ENCODE measurements around the gene DMBX1.

The DMBX1 gene

DNA sequence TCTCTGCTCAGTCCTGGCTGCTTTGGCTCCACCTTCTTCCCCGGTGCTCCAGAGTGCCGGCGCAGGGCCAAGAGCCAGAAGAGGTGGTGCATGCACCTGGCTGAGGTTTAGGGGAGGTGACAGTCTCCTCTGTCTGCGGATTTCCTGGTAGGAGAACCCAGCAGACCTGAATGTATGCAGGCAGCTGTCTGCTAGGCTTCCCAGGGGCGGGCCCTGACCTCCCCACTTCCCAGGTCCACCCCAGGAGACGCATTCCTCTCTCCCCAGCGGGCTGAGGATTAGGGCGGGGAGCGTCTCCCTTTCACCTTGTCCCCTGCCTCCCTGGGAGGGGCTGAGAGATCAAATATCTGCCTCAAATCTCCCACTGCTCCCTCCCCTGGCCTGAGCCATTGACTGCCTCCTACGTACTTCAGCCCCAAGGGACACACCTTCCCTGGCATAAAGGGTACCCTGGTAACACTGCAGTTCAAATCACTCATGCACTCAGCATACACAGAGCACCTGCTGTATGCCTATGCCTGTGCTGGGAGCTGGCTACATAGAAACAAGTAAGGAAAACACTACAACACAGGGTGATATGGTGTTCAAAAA lies 27.5 kb downstream of the DMBX1 start:
- Mint-ChIP-seq H3K4me3 (no peak overlapping the region), H3K9me3 (no peaks in the 10 kb centered on the region), H3K36me3 (ENCODE audit: low read depth) (no peaks in the 10 kb centered on the region), H3K4me1 (ENCODE audit: low read depth) (peaks cover 7% of the 10 kb centered on the region), H3K27me3 (peaks cover 52% of the 10 kb centered on the region), H3K27ac (no peak overlapping the region)
- DNase-seq: no peak

DNA sequence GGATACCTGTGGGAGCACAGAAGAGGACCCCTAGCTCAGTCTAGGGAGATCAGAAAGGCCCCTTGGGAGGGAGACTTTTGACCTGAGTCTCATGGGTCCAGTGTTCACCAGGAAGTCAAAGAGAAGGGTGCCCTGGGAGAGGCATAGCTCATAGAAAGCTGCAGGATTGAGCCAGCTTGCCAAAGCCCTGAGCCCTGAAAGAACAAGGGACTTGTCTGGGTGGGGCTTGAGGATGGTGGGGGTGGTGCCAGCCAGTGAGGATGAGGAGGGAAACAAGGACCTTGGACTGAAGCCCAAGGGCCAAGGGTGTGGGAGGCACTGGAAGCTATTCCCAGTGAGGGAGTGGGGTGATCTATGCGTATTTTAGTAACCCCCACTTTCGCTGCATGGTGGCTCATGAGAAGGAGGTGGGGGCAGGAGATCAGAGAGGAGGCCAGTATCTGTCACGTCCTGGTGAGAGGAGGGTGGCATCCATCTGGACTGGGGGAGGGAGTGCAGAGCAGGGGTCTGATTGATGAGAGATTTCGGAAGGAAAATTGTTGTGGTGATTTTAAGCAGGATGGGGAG lies 28.4 kb downstream of the DMBX1 start:
- Mint-ChIP-seq H3K27ac (no peak overlapping the region), H3K27me3 (peaks cover 46% of the 10 kb centered on the region), H3K9me3 (no peaks in the 10 kb centered on the region), H3K36me3 (ENCODE audit: low read depth) (no peaks in the 10 kb centered on the region), H3K4me1 (ENCODE audit: low read depth) (peaks cover 15% of the 10 kb centered on the region), H3K4me3 (no peak overlapping the region)
- no peak for DNase-seq

DNA sequence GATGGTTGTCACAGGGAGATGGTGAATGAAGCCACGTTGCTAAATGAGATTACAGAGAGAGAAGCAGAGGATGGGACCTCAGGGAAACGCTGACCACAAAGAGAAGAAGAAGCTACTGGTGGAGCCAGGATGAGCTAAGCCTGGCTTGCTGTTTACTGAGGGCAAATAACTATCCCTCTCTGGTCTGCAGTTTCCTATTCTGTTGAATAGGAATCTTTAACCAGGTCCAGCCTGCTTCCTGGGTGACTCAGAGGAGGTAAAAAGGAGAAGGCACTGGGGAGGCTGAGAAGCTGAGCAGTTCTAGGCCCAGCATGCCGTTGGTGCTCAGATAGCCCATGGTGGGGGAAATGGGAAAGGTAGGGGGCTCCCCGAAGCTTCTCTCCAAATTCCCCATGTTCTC lies 29.6 kb downstream of the DMBX1 start:
- Mint-ChIP-seq H3K9me3 (no peaks in the 10 kb centered on the region), H3K4me1 (ENCODE audit: low read depth) (peaks cover 15% of the 10 kb centered on the region), H3K27ac (no peak overlapping the region), H3K27me3 (peaks cover 41% of the 10 kb centered on the region), H3K36me3 (ENCODE audit: low read depth) (no peaks in the 10 kb centered on the region), H3K4me3 (no peak overlapping the region)
- no peak for DNase-seq

DNA sequence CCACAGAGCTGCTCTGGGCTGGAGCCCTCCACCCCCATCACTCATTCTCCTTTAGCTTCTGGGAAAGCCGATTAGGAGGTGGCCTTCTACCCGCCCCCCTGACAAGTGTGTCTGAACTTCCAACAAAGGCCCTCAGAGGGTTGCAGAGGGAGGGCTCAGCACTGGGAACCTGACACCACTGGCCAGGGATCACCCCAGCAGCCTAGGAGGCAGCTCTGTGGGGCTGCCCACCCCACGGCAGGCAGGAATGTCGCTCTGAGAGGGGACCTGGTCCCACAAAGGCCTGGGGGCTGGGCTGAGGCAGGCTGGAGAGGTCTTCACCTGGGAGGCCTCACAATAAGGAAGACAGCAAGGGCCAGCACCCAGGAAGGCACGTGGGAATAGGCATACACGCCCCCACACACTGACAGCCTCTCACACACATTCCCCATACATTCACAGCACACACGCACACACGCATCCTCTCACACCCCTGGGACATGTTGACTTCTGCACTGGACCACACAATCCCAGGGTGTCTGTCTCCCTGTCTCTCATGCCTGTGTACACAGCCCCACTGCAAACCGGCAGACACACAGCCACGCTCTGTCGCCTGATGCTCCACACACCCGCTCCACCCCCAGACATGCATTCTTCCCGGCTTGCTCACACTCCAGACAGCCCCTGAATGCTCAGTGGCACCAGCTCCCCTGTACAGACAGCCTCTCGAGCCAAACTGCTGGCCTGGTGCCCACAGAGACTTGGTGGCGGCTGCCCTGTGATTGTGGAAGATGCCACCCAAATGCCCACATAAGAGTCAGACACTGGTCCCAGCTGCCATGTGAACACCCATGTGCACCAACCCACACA lies 30.7 kb downstream of the DMBX1 start:
- Mint-ChIP-seq H3K4me1 (ENCODE audit: low read depth) (peaks cover 15% of the 10 kb centered on the region), H3K9me3 (no peaks in the 10 kb centered on the region), H3K27ac (peak overlapping the region; percentile 26), H3K4me3 (no peak overlapping the region), H3K36me3 (ENCODE audit: low read depth) (no peaks in the 10 kb centered on the region), H3K27me3 (peaks cover 44% of the 10 kb centered on the region)
- no peak for DNase-seq

DNA sequence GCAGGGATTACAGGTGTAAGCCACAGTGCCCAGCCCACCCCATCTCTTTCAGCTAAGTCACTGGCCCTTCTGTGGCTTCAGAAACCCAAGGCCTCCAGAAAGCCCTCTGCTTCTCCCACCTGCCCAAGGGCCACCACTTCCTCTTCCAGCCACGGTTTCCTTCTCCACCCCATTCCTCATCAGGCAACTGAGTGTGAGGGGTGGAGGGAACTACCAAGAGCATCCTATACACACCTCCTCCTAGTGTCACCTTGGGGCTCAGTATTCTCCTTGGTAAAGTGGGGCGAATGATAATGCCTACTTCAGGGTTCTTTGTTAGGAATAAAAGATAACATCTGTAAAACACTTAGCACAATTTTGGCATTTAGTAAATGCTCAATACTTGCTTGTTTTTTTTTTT lies 31.8 kb downstream of the DMBX1 start:
- Mint-ChIP-seq H3K4me3 (no peak overlapping the region), H3K27ac (no peak overlapping the region), H3K27me3 (peaks cover 46% of the 10 kb centered on the region), H3K9me3 (no peaks in the 10 kb centered on the region), H3K36me3 (ENCODE audit: low read depth) (no peaks in the 10 kb centered on the region), H3K4me1 (ENCODE audit: low read depth) (peaks cover 15% of the 10 kb centered on the region)
- no peak for DNase-seq

DNA sequence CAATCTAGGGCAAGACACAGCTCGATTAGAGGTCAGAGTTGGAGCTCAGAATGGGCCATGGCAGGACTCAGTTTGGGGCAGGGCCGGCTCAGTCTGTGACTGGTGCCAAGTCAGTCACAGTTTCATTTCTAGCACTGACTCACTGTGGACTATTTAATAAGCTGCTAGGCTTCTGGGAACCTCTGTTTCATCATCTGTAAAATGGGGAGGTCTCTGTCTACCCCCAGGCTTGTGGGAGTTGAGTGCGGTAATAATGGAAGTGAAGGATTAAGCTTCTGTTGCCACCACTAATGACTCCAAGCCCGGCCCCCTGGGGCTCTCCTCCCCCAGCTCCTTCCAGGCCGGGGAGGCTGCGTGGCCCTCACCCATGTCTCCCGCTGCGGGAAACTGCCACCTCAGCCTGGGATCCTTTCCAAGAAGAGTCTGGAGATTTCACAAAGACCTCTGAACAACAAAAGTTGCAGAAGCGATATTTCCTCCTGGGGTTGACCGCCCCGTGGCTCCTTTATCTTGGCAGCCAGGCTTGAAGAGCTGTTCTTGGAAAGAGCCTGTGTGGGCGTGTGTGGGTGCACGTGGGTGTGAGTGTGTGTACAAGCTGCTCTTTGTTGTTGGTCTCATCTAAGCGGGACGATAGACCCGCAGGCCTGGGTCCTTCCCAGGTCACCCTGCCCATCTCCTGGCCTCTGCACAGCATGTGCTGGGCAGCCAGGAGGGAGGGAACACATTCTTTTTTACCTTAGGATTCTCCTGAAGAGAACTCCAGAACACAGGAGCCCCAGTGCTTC lies 32.7 kb downstream of the DMBX1 start:
- H3K4me3 Mint-ChIP-seq: peak overlapping the region; percentile 12
- DNase-seq: peak; percentile 46
- peaks cover 45% of the 10 kb centered on the region for H3K27me3 Mint-ChIP-seq
- H3K36me3 Mint-ChIP-seq (ENCODE audit: low read depth): no peaks in the 10 kb centered on the region
- H3K4me1 Mint-ChIP-seq (ENCODE audit: low read depth): peaks cover 15% of the 10 kb centered on the region
- H3K9me3 Mint-ChIP-seq: no peaks in the 10 kb centered on the region
- H3K27ac Mint-ChIP-seq: peak overlapping the region; percentile 85

DNA sequence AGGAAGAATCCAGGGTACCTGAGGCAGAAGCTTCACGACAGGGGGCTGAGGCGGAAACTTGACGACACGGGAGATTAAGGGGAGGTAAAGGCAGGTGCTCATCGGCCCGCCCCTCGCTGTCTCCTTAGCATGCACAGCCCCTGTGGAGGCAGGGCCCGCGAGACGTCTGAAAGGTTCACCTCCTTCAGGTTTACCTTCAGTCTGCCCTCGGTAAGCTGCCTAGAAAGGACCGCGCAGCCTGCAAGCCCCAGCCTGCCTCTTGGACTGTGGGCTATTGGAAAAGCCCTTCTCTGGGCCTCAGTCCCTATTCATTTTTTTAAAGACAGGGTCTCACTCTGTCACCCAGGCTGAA lies 33.3 kb downstream of the DMBX1 start:
- no peaks in the 10 kb centered on the region for H3K36me3 Mint-ChIP-seq (ENCODE audit: low read depth)
- H3K9me3 Mint-ChIP-seq: no peaks in the 10 kb centered on the region
- no peak overlapping the region for H3K4me3 Mint-ChIP-seq
- DNase-seq: no peak
- H3K27me3 Mint-ChIP-seq: peaks cover 47% of the 10 kb centered on the region
- H3K4me1 Mint-ChIP-seq (ENCODE audit: low read depth): peaks cover 15% of the 10 kb centered on the region
- H3K27ac Mint-ChIP-seq: no peak overlapping the region

DNA sequence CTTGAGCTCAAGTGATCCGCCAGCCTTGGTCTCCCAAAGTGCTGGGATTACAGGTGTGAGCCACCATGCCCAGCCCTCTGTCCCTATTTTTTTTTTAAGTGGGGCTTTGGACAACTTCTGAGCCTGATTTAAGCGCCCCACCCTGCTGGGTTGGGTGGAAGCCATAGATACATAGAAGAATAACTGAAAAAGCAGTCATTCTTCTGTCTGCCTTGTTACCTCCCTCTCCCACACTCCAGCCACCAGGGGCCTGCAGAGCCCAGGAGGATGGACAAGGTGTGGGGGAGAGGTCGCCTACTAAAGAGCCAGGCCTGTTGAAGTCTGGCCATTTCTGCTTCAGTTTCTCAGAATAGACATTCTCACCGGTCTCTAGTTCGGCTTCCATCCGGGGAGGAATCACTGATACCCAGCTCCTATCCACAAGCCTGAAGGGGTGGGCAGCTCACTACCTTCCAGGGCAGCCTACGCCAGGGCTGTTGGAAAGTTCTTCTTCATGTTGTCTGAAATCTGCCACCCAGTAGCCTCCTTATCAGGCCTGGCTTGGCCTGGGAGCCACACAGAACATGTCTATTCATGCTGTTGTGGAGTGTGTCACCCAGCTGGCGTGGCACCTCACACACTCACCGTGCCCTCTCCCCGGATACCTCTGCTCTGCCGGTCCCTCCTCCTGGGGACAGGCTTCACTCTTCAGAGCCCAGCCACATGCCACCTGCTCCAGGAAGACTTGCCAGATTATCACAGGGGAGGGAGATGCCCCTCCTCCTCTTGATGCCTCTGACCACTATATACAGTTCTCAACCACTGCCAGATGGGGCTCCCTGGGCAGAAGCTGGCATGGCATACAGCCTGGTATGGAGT lies 34.1 kb downstream of the DMBX1 start:
- Mint-ChIP-seq H3K27me3 (peaks cover 48% of the 10 kb centered on the region), H3K27ac (no peak overlapping the region), H3K4me1 (ENCODE audit: low read depth) (peaks cover 17% of the 10 kb centered on the region), H3K4me3 (no peak overlapping the region), H3K9me3 (no peaks in the 10 kb centered on the region), H3K36me3 (ENCODE audit: low read depth) (no peaks in the 10 kb centered on the region)
- DNase-seq: no peak

DNA sequence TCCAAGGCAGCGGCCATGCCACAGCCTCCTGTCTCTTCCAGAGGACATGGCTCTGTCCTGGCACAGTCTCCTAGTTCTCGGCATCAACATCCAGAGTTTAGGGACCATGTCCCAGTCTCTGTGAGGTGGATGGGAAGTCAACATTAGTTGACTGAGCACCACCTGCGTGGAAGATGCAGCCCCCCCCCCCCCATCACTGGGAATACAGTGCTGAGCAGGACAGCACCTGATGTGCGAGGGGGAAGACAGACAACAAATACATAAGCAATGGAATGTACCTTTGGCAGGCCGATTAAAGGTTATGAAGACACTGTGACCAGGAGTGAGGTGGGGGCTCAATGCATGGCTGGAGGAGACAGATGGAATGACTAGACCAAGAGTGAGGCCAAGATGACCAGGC lies 35.2 kb downstream of the DMBX1 start:
- Mint-ChIP-seq H3K27me3 (peaks cover 53% of the 10 kb centered on the region), H3K4me1 (ENCODE audit: low read depth) (peaks cover 23% of the 10 kb centered on the region), H3K36me3 (ENCODE audit: low read depth) (no peaks in the 10 kb centered on the region), H3K27ac (no peak overlapping the region), H3K4me3 (no peak overlapping the region), H3K9me3 (no peaks in the 10 kb centered on the region)
- no peak for DNase-seq

DNA sequence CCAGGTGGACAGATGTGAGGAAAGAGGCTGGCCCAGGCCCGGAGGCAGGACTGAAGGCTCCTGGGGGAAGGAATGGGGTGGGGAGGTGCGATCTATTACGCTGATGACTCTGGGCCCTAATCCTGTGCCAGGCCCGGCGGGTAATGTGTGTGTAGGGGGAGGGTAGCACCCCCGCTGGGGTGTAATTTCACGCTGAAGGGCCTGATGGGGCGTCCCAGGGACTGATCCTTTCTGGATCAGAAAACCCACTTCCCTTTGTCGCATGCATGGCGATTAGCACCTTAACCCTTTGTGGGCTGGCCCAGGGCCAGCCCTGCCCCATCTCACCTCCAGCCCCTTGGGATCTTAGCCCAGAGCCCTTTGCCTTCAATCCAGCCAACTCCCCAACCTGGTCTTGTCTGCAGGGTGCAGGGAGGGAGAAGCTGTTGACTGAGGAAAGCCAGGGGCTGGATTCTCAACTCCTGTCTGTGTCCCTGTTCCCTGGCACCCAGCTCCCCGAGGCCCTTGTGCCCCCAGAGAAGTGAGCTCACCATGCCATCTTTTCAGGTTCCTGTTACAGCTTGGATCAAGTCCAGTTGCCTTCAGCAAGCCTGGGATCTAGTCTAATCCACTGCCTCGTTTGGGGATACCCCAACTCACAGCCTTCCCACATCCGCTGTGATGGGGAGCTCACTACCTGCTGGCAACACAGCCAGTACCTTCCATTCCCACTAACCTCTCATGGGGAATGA lies 35.8 kb downstream of the DMBX1 start:
- H3K4me1 Mint-ChIP-seq (ENCODE audit: low read depth): peaks cover 23% of the 10 kb centered on the region

DNA sequence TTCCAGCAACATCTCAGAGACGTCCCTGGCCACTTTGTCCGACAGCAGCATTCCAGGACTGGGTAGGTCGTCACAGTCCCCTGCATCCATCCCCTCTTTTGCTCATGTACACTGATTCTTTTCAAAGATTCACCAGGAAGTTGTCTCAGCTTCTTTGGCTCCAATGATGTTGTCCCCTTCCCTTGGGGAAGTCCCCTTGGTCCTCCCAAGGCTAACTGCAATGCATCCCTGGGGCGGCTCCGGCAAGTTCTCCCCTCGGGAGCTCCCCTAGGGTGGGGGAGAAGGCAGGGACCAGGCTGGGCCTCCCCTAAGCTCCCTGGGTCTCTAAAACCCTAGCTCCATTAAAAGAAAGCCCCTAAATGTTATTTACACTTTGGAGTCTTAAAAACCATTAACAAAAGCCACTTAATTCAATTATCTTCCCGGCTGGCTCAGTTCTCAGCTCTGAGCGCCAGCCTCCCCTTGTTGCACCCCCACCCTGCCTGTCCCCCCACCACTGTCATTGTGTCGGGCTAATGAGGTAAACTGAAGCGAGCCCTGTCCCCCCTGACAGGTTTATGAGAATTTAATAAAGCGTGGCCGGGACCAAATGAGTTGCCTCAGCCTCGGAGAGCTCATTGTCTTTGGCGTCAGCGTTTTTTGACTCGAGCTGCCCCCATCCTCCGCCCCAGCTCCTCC lies 36.5 kb downstream of the DMBX1 start:
- Mint-ChIP-seq H3K4me1 (ENCODE audit: low read depth) (peaks cover 23% of the 10 kb centered on the region), H3K36me3 (ENCODE audit: low read depth) (no peaks in the 10 kb centered on the region), H3K27ac (no peak overlapping the region), H3K4me3 (no peak overlapping the region), H3K27me3 (peaks cover 53% of the 10 kb centered on the region), H3K9me3 (no peaks in the 10 kb centered on the region)
- DNase-seq: no peak

More for the DNA sequence above, 35.8 kb downstream of the DMBX1 start:
- no peaks in the 10 kb centered on the region for H3K9me3 Mint-ChIP-seq
- DNase-seq: no peak
- no peak overlapping the region for H3K27ac Mint-ChIP-seq
- peaks cover 52% of the 10 kb centered on the region for H3K27me3 Mint-ChIP-seq
- no peaks in the 10 kb centered on the region for H3K36me3 Mint-ChIP-seq (ENCODE audit: low read depth)
- no peak overlapping the region for H3K4me3 Mint-ChIP-seq

DNA sequence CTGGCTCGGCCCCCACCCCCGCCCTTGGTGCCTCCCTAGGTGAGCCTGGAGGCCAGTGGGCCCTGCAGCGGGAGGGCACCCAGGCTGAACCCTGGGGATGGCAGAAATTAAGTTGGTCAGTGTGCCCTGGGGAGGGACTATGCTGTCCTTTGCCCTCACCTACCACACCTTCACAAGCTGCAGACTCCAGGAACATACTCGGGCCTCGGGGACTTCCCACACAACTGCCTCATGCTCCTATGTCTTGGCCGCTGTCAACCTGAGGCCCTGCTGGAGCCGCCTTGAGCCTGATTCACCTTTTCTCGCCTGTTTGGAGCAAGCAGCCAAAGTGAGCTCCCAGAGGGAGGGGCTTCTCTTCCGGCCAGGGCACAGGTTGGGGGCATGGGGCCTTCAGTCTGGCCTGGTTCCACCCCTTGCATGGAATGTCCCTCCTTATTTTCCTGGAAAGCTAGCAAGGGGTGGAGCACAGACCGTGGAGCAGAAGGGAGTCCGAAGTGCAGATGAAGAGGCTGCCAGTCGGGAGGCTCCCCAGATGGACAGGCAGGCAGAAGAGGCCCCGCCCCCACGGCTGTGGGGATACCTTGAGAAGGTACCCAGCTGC lies 37.2 kb downstream of the DMBX1 start:
- H3K4me3 Mint-ChIP-seq: no peak overlapping the region
- H3K36me3 Mint-ChIP-seq (ENCODE audit: low read depth): no peaks in the 10 kb centered on the region
- H3K27ac Mint-ChIP-seq: no peak overlapping the region
- H3K4me1 Mint-ChIP-seq (ENCODE audit: low read depth): peaks cover 20% of the 10 kb centered on the region
- peaks cover 53% of the 10 kb centered on the region for H3K27me3 Mint-ChIP-seq
- no peak for DNase-seq
- no peaks in the 10 kb centered on the region for H3K9me3 Mint-ChIP-seq

Data from activated T-cell treated with anti-CD3 and anti-CD28 coated beads, Interleukin-2, amount 50 U/mL, for 24 hours (primary cell).